ENCODE results near the gene CNBP. TPM values are rescaled to one million over a fixed set of nuclear protein-coding genes. Genes with fewer than 3 reads are reported as not detected.

The CNBP gene
- total and polyA plus RNA-seq, 2 of the 13 experiments (the other 11 are each of a cell fraction or from before 2014, with no cell fraction given), result 282 to 354 TPM

GRCh38 chr3:129121016-129121791 lies 62.5 kb downstream of the CNBP start (continued):
- TF ChIP-seq CERS6 (CRISPR knock-in tag; IDR thresholded peaks at IDR 0.05) (no peak), MXD1 (CRISPR knock-in tag; IDR thresholded peaks at IDR 0.05) (peak; percentile 33; the same call in 1 of the 2 replicates), GPN1 (CRISPR knock-in tag; IDR thresholded peaks at IDR 0.05; ENCODE audit: borderline replicate concordance) (0 out of 2 replicates have a peak, but pooled peaks have one; percentile 54), SP5 (CRISPR knock-in tag; IDR thresholded peaks at IDR 0.05; ENCODE audit: borderline replicate concordance, low read depth) (no peak), ZMYM2 (CRISPR knock-in tag; IDR thresholded peaks at IDR 0.05) (no peak), ZNF605 (CRISPR knock-in tag; IDR thresholded peaks at IDR 0.05) (peak; percentile 24; the same call in 1 of the 2 replicates), ZNF543 (CRISPR knock-in tag; IDR thresholded peaks at IDR 0.05) (0 out of 2 replicates have a peak, but pooled peaks have one; percentile 18), ZFX (CRISPR knock-in tag; IDR thresholded peaks at IDR 0.05; ENCODE audit: low read depth) (peak; percentile 54), ZHX2 (IDR thresholded peaks at IDR 0.05; ENCODE audit: low read depth) (no peak), ZHX2 (CRISPR knock-in tag; IDR thresholded peaks at IDR 0.05; ENCODE audit: borderline replicate concordance) (0 out of 2 replicates have a peak, but pooled peaks have one; percentile 48), EED (CRISPR knock-in tag; IDR thresholded peaks at IDR 0.05) (no peak; the same call in 1 of the 2 replicates), MXI1 (IDR thresholded peaks at IDR 0.05; ENCODE audit: borderline replicate concordance, low read depth, low read length) (no peak), ZZZ3 (CRISPR knock-in tag; IDR thresholded peaks at IDR 0.05; ENCODE audit: borderline replicate concordance) (no peak), TAF1 (CRISPR knock-in tag; IDR thresholded peaks at IDR 0.05) (peak; percentile 20; the same call in 1 of the 2 replicates), ARID4A (CRISPR knock-in tag; IDR thresholded peaks at IDR 0.05; ENCODE audit: borderline replicate concordance) (peak; percentile 47), MXD3 (CRISPR knock-in tag; IDR thresholded peaks at IDR 0.05) (0 out of 2 replicates have a peak, but pooled peaks have one; percentile 9), RBFOX2 (IDR thresholded peaks at IDR 0.05; ENCODE audit: low read depth, low read length) (peak; percentile 82)

All from HepG2 (cell line).